ENCODE results near the gene MYO9B.

The MYO9B gene

GRCh38 chr19:17075035-17075863 lies at the start of gene MYO9B, which contains the start of gene HAUS8:
MYO9B (plus strand) TSS chr19:17075777; CDS start chr19:17101718, 25,941 bp downstream.
HAUS8 (minus strand) TSS chr19:17075452; CDS start chr19:17075422, 30 bp downstream.
- DNase-seq = peak; percentile 82

GRCh38 chr19:17025991-17026658 lies 49.5 kb upstream of the MYO9B start:
- no peak for DNase-seq

- DNase-seq = no peak
Observed at GRCh38 chr19:17026706-17027534, 48.7 kb upstream of the MYO9B start, which contains the start of gene CPAMD8. CPAMD8 (minus strand) TSS chr19:17026810; CDS start chr19:17026642, 168 bp downstream.

- no peak for DNase-seq
Observed at GRCh38 chr19:17027535-17027975, 48.0 kb upstream of the MYO9B start.

- no peak for DNase-seq
Observed at GRCh38 chr19:17031741-17032140, 43.8 kb upstream of the MYO9B start.

GRCh38 chr19:17035842-17036424 lies 39.6 kb upstream of the MYO9B start:
- DNase-seq = no peak

- DNase-seq = no peak
Observed at GRCh38 chr19:17036640-17037039, 38.9 kb upstream of the MYO9B start.

- no peak for DNase-seq
Observed at GRCh38 chr19:17037184-17037583, 38.4 kb upstream of the MYO9B start.

- no peak for DNase-seq
Observed at GRCh38 chr19:17037966-17038500, 37.5 kb upstream of the MYO9B start.

- no peak for DNase-seq
Observed at GRCh38 chr19:17041976-17042375, 33.6 kb upstream of the MYO9B start.

- DNase-seq = no peak
Observed at GRCh38 chr19:17043744-17044143, 31.8 kb upstream of the MYO9B start.

- no peak for DNase-seq
Observed at GRCh38 chr19:17045907-17046502, 29.6 kb upstream of the MYO9B start.

GRCh38 chr19:17048885-17049453 lies 26.6 kb upstream of the MYO9B start:
- DNase-seq = no peak

- no peak for DNase-seq
Observed at GRCh38 chr19:17049711-17050280, 25.8 kb upstream of the MYO9B start.

- DNase-seq = no peak
Observed at GRCh38 chr19:17052439-17052838, 23.1 kb upstream of the MYO9B start.

- DNase-seq = no peak
Observed at GRCh38 chr19:17054746-17055145, 20.8 kb upstream of the MYO9B start.

GRCh38 chr19:17055636-17056035 lies 19.9 kb upstream of the MYO9B start:
- DNase-seq = no peak

GRCh38 chr19:17058236-17058635 lies 17.3 kb upstream of the MYO9B start:
- no peak for DNase-seq

GRCh38 chr19:17060802-17061201 lies 14.8 kb upstream of the MYO9B start:
- no peak for DNase-seq

- no peak for DNase-seq
Observed at GRCh38 chr19:17061205-17061604, 14.4 kb upstream of the MYO9B start.

- DNase-seq = no peak
Observed at GRCh38 chr19:17061691-17062090, 13.9 kb upstream of the MYO9B start.
